Coronary artery (tissue), 2 donors: Measurements from ENCODE around the gene CACNA1A.

ENCODE experiments used
- DNase-seq: peaks from one replicate; pipeline ENCODE4 v3.0.0-alpha.2; 2017; ENCODE audit warnings: low spot score
- H3K27ac ChIP-seq, 2 donors: fragments of 200-600 bp; sonication (generic); one replicate each; pipeline ENCODE4 v1.5.1; 2016 to 2019
- H3K4me3 ChIP-seq: fragments of 200-600 bp; sonication (generic); 2 replicates; pipeline ENCODE4 v1.5.1; 2016; ENCODE audit warnings: mild to moderate bottlenecking, moderate library complexity
- TF ChIP-seq, protein P1 (sequence below): fragments of 200-600 bp; sonication (generic); IDR thresholded peaks from one replicate; pipeline ENCODE4 v1.5.1; 2019; ENCODE audit warnings: antibody characterized with exemption

Gene CACNA1A

DNA sequence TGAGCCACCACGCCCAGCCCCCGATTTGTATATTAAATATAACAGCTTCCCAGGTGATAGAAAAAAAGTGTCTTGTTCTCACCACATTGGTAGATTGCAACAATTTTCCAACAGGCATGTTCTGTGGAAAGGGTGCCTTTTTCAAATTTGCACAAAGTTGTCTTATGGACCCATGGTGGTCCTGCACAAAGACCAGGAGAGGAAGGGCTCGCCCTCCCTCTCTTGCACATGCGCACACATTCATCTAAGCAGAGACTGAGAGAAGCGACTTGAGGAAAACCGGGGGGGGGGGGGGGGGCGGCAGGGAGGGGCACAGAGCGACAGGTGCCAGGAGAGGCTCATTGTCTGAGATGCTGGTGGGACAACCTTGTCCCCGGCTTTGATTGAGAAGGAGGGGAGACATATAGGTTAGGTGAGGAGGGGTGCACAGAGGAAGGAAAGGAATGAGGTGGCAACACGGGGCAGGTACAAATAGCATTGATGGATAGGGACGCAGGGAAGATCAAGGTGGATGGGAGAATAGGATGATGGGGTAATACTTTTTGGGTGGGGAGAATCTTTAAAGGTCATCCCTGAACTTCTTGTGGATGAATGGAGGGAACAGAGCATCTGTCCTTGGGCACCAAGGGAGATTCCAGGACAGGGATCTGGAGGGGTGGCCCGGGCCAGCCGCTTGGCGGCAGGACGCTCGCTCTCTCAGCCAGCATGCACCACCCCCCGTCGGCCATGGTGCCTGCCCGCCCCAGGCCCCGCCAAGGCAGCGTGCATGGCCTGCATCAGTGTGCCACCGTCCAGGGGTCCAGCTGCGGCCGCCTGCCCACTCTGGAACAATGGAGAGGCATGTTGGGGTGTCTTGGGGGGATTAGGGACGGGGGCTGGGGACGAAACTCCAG, 280.1 kb downstream of the CACNA1A start:
- Histone ChIP-seq H3K4me3 (no peak overlapping the region), H3K27ac (no peak overlapping the region)
- no peak for DNase-seq
- TF ChIP-seq, protein P1, sequence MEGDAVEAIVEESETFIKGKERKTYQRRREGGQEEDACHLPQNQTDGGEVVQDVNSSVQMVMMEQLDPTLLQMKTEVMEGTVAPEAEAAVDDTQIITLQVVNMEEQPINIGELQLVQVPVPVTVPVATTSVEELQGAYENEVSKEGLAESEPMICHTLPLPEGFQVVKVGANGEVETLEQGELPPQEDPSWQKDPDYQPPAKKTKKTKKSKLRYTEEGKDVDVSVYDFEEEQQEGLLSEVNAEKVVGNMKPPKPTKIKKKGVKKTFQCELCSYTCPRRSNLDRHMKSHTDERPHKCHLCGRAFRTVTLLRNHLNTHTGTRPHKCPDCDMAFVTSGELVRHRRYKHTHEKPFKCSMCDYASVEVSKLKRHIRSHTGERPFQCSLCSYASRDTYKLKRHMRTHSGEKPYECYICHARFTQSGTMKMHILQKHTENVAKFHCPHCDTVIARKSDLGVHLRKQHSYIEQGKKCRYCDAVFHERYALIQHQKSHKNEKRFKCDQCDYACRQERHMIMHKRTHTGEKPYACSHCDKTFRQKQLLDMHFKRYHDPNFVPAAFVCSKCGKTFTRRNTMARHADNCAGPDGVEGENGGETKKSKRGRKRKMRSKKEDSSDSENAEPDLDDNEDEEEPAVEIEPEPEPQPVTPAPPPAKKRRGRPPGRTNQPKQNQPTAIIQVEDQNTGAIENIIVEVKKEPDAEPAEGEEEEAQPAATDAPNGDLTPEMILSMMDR = no peak

DNA sequence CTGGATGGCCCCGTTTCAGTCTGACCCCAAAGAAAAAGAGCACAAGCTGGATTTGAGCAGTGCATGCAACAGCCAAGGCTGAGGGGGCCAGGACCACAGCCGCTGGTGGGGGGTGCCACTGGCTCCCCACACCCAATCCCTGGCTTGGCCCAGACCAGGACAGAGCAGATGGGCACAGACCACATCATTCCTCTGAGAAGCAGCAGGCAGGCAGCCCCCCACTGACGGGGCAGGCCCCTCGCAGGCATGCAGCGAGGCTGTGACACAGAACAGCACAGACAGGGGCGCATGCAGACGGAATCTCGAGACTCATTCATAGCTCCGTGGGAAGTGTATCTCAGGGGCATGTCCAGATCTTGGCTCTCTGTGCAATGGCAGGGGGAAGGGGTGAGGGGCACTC, 281.2 kb downstream of the CACNA1A start:
- H3K27ac ChIP-seq = no peak overlapping the region
- no peak for DNase-seq
- no peak overlapping the region for H3K4me3 ChIP-seq
- TF ChIP-seq, protein P1 = no peak

DNA sequence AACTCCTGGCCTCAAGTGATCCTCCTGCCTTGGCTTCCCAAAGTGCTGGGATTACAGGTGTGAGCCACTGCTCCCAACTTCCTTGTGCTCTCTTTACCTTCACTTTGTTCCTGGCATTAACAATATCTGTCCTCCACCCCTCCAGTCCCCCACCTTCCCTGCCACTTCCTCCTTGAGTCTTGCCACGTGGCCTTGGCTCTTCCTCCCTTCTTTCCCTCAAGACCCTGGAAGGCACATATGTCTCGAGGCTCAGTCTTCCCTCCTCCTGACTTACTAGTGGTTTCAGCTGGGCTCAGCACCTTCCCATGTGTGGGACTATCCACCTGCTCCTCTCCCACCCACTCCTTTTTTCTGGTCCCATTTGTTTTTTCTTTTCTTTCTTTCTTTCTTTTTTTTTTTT, 285.4 kb downstream of the CACNA1A start:
- Histone ChIP-seq H3K4me3 (no peak overlapping the region), H3K27ac (no peak overlapping the region)
- TF ChIP-seq, protein P1 = no peak
- no peak for DNase-seq

DNA sequence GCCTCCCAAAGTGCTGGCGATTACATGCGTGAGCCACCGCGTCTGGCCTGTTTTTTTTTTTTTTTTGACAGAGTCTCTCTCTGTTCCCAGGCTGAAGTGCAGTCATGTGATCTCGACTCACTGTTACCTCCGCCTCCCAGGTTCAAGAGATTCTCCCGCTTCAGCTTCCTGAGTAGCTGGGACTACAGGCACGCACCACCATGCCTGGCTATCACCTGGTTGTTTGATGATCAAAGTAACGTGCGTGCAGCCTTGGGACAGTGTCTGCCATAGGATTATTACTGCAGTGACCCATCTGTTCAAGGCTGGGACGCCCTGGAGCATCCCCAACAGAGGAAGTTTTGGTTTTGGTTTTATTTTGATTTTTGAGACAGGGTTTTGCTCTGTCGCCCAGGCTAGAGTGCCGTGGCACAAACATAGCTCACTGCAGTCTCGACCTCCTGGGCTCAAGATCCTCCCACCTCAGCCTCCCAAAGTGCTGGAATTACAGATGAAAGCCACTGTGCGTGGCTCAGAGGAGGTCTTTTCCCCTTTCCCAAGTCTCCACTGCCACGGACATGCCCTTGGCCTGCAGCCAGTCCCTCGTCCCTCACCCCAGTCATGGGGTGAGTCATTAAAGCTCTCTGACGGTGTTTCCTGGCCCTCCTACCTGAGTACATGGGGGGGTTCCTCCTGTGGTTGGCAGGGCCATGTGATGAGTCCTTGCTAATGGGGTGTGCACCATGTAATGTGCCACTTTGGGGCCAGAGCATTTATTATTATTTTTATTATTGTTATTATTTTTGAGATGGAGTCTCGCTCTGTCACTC, 290.5 kb downstream of the CACNA1A start:
- H3K27ac ChIP-seq = no peak overlapping the region
- no peak for DNase-seq
- H3K4me3 ChIP-seq = no peak overlapping the region
- TF ChIP-seq, protein P1 = no peak

DNA sequence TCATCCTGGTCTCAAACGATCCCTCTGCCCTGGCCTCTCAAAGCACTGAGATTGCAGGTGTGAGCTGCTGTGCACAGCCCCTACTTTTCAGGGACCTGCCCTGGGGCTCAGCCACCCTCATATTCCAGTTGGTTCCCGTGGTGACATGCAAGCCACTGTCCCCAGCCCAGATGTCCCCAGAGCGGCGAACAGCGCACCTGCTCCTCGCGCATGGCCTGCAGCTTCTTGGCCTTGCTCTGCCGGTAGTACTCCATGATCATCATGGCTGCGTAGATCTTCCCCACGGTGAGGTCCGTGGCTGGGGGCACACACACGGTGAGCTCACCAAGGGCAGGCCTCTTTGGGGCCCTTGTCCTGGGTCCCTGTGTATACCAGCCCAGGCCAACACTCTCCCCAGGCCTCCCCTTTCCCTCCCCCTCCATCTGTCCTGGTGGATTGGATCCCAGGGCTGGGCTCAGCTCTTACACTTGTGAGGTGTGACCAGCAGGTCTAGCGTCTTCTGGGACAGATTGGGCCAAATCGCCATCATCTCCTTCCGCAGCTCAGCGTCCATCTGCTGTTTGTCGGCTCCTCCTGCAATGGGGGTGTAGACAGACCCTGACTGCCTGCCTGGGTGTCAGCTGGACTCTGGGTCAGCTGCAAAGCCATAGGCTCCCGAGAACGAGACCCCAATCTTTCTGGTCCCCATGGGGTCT, 292.1 kb downstream of the CACNA1A start:
- TF ChIP-seq, protein P1 = no peak
- Histone ChIP-seq H3K27ac (no peak overlapping the region), H3K4me3 (no peak overlapping the region)
- DNase-seq = no peak

DNA sequence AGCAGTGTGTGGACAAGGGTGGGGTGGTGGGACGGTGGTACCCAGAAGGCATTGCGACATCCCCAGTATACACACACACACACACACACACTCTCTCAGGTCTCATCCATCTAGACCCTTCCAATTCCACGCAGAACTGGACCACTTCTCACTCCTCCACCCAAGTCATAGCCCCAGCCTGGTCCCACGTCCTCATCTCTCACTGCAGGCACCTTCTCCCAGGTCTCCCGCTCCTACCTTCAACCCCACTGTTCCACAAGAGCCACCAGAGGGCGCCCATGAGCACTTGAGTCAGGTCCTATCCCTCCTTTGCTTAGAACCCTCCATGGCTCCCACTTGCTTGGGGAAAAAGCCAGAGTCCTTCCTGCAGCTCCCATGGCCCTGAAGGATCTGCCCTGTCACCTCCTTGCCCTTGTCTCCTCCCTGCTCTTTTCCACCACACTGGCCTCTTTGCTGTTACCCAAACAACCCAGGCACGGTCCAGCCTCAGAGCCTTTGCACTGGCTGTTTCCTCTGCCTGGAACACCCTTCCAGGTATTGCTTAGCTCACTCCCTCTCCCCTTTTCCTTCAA, 293.4 kb downstream of the CACNA1A start:
- Histone ChIP-seq H3K27ac (no peak overlapping the region), H3K4me3 (no peak overlapping the region)
- DNase-seq = no peak
- TF ChIP-seq, protein P1 = no peak
